Stimulated activated CD8-positive, alpha-beta memory T cell treated with anti-CD3 and anti-CD28 coated beads, Interleukin-15, amount 100 ng/mL, for 1 hour (primary cell): ENCODE measurements around the gene COL15A1.

ENCODE experiments used
- DNase-seq: peaks from one replicate; pipeline ENCODE4 v3.0.0-alpha.2; 2020; ENCODE audit warnings: low read depth

Gene COL15A1

GRCh38 chr9:98949565-98949964 lies 5.9 kb downstream of the COL15A1 start:
- no peak for DNase-seq

GRCh38 chr9:98950262-98950661 lies 6.6 kb downstream of the COL15A1 start:
- DNase-seq = no peak

GRCh38 chr9:98951967-98952366 lies 8.3 kb downstream of the COL15A1 start:
- no peak for DNase-seq

- DNase-seq = no peak
These were observed 10.0 kb downstream of the COL15A1 start for GRCh38 chr9:98953581-98954243.

GRCh38 chr9:98954244-98954610 lies 10.5 kb downstream of the COL15A1 start:
- DNase-seq = no peak

GRCh38 chr9:98955259-98955658 lies 11.6 kb downstream of the COL15A1 start:
- no peak for DNase-seq

- DNase-seq = no peak
These were observed 14.1 kb downstream of the COL15A1 start for GRCh38 chr9:98957826-98958225.

GRCh38 chr9:98958271-98958984 lies 14.7 kb downstream of the COL15A1 start:
- DNase-seq = no peak

- no peak for DNase-seq
These were observed 16.7 kb downstream of the COL15A1 start for GRCh38 chr9:98960409-98960808.

GRCh38 chr9:98961513-98962180 lies 17.9 kb downstream of the COL15A1 start:
- no peak for DNase-seq

GRCh38 chr9:98962181-98962560 lies 18.5 kb downstream of the COL15A1 start:
- DNase-seq = no peak

- DNase-seq = no peak
These were observed 19.2 kb downstream of the COL15A1 start for GRCh38 chr9:98962861-98963260.

- DNase-seq = no peak
These were observed 20.5 kb downstream of the COL15A1 start for GRCh38 chr9:98964201-98964600.

- DNase-seq = no peak
These were observed 21.2 kb downstream of the COL15A1 start for GRCh38 chr9:98964911-98965336.

GRCh38 chr9:98966676-98967075 lies 23.0 kb downstream of the COL15A1 start:
- DNase-seq = no peak

- no peak for DNase-seq
These were observed 23.6 kb downstream of the COL15A1 start for GRCh38 chr9:98967257-98967656.

- no peak for DNase-seq
These were observed 24.0 kb downstream of the COL15A1 start for GRCh38 chr9:98967680-98968079.

- DNase-seq = no peak
These were observed 25.1 kb downstream of the COL15A1 start for GRCh38 chr9:98968601-98969337.

- no peak for DNase-seq
These were observed 26.9 kb downstream of the COL15A1 start for GRCh38 chr9:98970532-98971041.

GRCh38 chr9:98971168-98971914 lies 27.6 kb downstream of the COL15A1 start:
- DNase-seq = no peak

- no peak for DNase-seq
These were observed 28.2 kb downstream of the COL15A1 start for GRCh38 chr9:98971915-98972223.

- DNase-seq = no peak
These were observed 29.0 kb downstream of the COL15A1 start for GRCh38 chr9:98972716-98973115.
